ENCODE measurements around the gene MAD1L1. TPM values are rescaled to one million over a fixed set of nuclear protein-coding genes. Genes with fewer than 3 reads are reported as not detected.

MAD1L1 gene
- total RNA-seq, 2 experiments from 2014 or later = 58.3 to 65.3 TPM

GRCh38 chr7:1909476-1909875, 323.3 kb downstream of the MAD1L1 start:
- BruUV-seq (replicated peaks) = no TSS peak
- H3K27ac ChIP-seq (ENCODE audit: low read depth, low read length, poor library complexity, severe bottlenecking) = no peak overlapping the region
- H3K36me3 ChIP-seq (ENCODE audit: insufficient read depth, low read length) = no peaks in the 10 kb centered on the region
- intact Hi-C loops (cut with micrococcal nuclease; ENCODE audit: unreplicated experiment) = no loop called here
- no peaks in the 10 kb centered on the region for H3K4me1 ChIP-seq (ENCODE audit: insufficient read depth, low read length, poor library complexity, severe bottlenecking)
- DNase-seq (ENCODE audit: low spot score) = no peak
- no peak for TF ChIP-seq EZH2phosphoT487 (IDR thresholded peaks at IDR 0.05; ENCODE audit: borderline replicate concordance, low read depth, low read length)
- TF ChIP-seq, protein P1, sequence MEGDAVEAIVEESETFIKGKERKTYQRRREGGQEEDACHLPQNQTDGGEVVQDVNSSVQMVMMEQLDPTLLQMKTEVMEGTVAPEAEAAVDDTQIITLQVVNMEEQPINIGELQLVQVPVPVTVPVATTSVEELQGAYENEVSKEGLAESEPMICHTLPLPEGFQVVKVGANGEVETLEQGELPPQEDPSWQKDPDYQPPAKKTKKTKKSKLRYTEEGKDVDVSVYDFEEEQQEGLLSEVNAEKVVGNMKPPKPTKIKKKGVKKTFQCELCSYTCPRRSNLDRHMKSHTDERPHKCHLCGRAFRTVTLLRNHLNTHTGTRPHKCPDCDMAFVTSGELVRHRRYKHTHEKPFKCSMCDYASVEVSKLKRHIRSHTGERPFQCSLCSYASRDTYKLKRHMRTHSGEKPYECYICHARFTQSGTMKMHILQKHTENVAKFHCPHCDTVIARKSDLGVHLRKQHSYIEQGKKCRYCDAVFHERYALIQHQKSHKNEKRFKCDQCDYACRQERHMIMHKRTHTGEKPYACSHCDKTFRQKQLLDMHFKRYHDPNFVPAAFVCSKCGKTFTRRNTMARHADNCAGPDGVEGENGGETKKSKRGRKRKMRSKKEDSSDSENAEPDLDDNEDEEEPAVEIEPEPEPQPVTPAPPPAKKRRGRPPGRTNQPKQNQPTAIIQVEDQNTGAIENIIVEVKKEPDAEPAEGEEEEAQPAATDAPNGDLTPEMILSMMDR (conservative IDR thresholded peaks at IDR 0.05; ENCODE audit: low read length) = no peak
- no peak overlapping the region for H3K4me3 ChIP-seq (ENCODE audit: low read depth, low read length, poor library complexity, severe bottlenecking)
- no peaks in the 10 kb centered on the region for H3K79me2 ChIP-seq (ENCODE audit: insufficient read depth, low read depth, low read length)
- H3K9me3 ChIP-seq (ENCODE audit: low read length) = no peaks in the 10 kb centered on the region
- H4K20me1 ChIP-seq (ENCODE audit: insufficient read depth, low read length) = no peaks in the 10 kb centered on the region
- H3K9me2 ChIP-seq (ENCODE audit: insufficient read depth, low read length) = no peaks in the 10 kb centered on the region
- CTCF ChIA-PET (ENCODE audit: unreplicated experiment) = no interaction called here
- no peak overlapping the region for H2AFZ ChIP-seq (ENCODE audit: low read length)
- H3K4me2 ChIP-seq (ENCODE audit: low read length) = no peak overlapping the region
- POLR2A ChIA-PET = no interaction called here

DNA sequence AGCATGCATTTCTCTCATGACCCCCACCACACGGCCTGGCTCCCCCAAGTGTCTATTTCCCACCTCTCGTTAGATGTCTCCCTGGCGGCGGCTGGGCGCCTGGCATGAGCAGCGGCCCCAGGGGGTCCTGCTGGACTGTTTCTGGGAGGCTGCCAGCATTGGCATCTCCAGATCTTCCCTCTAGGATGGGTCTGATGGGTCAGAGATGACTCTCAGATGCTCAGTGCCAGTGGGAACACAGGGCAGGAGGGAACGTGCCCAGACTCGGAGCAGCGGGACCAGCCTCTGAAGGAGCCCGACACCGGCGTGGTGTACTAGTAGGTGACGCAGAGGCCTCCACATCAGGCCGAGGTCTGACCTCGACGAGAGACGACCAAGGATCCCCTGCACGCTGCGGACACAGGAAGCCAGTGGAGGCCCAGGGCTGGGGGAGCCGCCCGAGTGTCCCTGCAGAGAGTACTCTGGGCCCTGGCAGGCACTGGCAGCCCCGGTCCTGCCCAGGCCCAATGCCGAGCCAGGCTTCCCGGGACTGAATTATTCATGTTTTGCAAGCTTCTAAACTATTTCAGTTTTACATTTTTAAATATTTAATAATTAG, 323.8 kb downstream of the MAD1L1 start:
- no peak overlapping the region for H3K4me3 ChIP-seq (ENCODE audit: low read depth, low read length, poor library complexity, severe bottlenecking)
- no peaks in the 10 kb centered on the region for H3K9me2 ChIP-seq (ENCODE audit: insufficient read depth, low read length)
- no peak for DNase-seq (ENCODE audit: low spot score)
- H3K36me3 ChIP-seq (ENCODE audit: insufficient read depth, low read length) = no peaks in the 10 kb centered on the region
- POLR2A ChIA-PET = no interaction called here
- no peaks in the 10 kb centered on the region for H3K9me3 ChIP-seq (ENCODE audit: low read length)
- H4K20me1 ChIP-seq (ENCODE audit: insufficient read depth, low read length) = no peaks in the 10 kb centered on the region
- H3K4me2 ChIP-seq (ENCODE audit: low read length) = no peak overlapping the region
- no TSS peak for BruUV-seq (replicated peaks)
- no peaks in the 10 kb centered on the region for H3K79me2 ChIP-seq (ENCODE audit: insufficient read depth, low read depth, low read length)
- H2AFZ ChIP-seq (ENCODE audit: low read length) = no peak overlapping the region
- CTCF ChIA-PET (ENCODE audit: unreplicated experiment) = no interaction called here
- intact Hi-C loops (cut with micrococcal nuclease; ENCODE audit: unreplicated experiment) = no loop called here
- no peak for TF ChIP-seq EZH2phosphoT487 (IDR thresholded peaks at IDR 0.05; ENCODE audit: borderline replicate concordance, low read depth, low read length)
- TF ChIP-seq, protein P1 (conservative IDR thresholded peaks at IDR 0.05; ENCODE audit: low read length) = no peak
- H3K4me1 ChIP-seq (ENCODE audit: insufficient read depth, low read length, poor library complexity, severe bottlenecking) = no peaks in the 10 kb centered on the region
- no peak overlapping the region for H3K27ac ChIP-seq (ENCODE audit: low read depth, low read length, poor library complexity, severe bottlenecking)

- no peaks in the 10 kb centered on the region for H3K36me3 ChIP-seq (ENCODE audit: insufficient read depth, low read length)
- no peak overlapping the region for H2AFZ ChIP-seq (ENCODE audit: low read length)
- no TSS peak for BruUV-seq (replicated peaks)
- H3K9me2 ChIP-seq (ENCODE audit: insufficient read depth, low read length) = no peaks in the 10 kb centered on the region
- H3K79me2 ChIP-seq (ENCODE audit: insufficient read depth, low read depth, low read length) = no peaks in the 10 kb centered on the region
- CTCF ChIA-PET (ENCODE audit: unreplicated experiment) = no interaction called here
- no peaks in the 10 kb centered on the region for H3K9me3 ChIP-seq (ENCODE audit: low read length)
- no peak for DNase-seq (ENCODE audit: low spot score)
- H3K27ac ChIP-seq (ENCODE audit: low read depth, low read length, poor library complexity, severe bottlenecking) = no peak overlapping the region
- no peaks in the 10 kb centered on the region for H3K4me1 ChIP-seq (ENCODE audit: insufficient read depth, low read length, poor library complexity, severe bottlenecking)
- POLR2A ChIA-PET = no interaction called here
- H3K4me3 ChIP-seq (ENCODE audit: low read depth, low read length, poor library complexity, severe bottlenecking) = no peak overlapping the region
- H4K20me1 ChIP-seq (ENCODE audit: insufficient read depth, low read length) = no peaks in the 10 kb centered on the region
- TF ChIP-seq EZH2phosphoT487 (IDR thresholded peaks at IDR 0.05; ENCODE audit: borderline replicate concordance, low read depth, low read length) = no peak
- TF ChIP-seq, protein P1 (conservative IDR thresholded peaks at IDR 0.05; ENCODE audit: low read length) = no peak
- intact Hi-C loops (cut with micrococcal nuclease; ENCODE audit: unreplicated experiment) = no loop called here
- no peak overlapping the region for H3K4me2 ChIP-seq (ENCODE audit: low read length)
Measured at GRCh38 chr7:1907751-1908365, 324.9 kb downstream of the MAD1L1 start.

Data from OCI-LY7 (cell line).